Stimulated activated CD4-positive, alpha-beta T cell treated with anti-CD3 and anti-CD28 coated beads, Interleukin-15, amount 100 ng/mL, for 1 hour (primary cell): ENCODE results near the gene RAB6A.
"Not testable (repeated sequence)": the region's sequence is repeated elsewhere in the genome, so short reads cannot be mapped to it uniquely, and the experiment has no call there.

Experiments
- DNase-seq, 2 donors: peaks; one replicate each; pipeline ENCODE4 v3.0.0-alpha.2; 2020; ENCODE audit warnings: low read depth in 1 of 2, low spot score in 1 of 2

RAB6A gene

DNA sequence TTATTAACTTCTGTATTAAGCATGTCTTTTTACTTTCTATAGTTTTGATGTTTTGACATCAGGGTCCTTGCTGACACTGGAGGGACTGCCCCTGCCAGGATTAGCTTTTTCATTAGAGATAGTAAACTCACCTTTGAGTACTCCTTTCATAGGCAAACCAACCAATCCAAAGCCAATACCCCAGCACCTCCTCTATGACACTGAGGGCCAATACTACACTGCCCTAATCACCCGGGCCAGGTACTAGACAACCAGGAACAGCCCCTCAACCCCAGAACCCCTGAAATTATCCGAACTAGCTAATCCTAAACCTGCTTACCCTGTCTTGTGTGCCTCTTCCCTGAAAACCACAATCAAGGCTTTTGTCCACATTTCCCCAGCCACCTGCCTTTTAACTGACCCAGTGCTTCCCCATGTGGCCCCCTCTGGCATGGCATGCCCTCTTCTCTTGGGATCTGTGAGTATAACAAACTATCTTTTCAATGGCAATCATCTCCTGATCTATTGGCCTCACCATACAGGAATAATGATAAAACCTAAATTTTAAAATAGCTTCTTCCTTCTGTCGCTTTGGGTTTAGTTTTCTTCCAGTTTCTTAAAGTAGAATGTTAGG is 31.2 kb downstream of the RAB6A start:
- no peak for DNase-seq

DNA sequence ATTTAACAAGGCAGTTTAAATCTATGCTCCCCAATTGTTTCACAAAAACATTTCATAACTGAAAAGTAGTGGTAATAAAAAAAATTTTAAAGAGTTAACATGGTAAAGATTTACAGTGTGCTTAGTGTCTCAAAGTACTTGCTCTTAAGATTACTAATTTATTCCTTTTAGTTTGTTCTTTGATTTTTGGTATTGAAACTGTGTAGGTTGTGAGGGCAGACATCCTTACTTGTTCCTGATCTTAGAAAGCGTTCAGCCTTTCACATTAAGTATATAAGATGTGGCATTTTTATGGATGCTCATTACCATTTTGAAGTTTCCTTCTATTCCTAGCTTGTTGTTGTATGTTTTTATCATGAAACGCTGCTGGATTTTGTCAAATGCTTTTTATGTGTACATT is 32.9 kb downstream of the RAB6A start:
- no peak for DNase-seq

DNA sequence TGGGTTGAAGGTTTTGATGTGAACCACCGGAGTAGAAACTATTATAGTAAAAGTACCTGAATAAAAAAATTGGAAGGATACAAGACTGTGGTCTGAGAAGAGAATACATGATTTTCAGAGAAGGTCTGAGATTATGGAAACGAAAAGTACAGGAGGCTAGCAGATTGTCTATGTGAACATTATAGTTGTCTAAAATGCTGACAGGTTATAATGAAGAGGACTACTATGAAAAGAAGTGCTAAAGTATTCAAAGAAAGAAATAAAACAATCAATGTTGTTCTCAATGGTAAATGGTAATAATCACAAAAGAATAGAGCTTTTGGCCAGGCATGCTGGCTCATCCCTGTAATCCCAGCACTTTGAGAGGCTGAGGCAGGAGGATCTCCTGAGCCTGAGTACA is 34.0 kb downstream of the RAB6A start:
- DNase-seq, result no peak

DNA sequence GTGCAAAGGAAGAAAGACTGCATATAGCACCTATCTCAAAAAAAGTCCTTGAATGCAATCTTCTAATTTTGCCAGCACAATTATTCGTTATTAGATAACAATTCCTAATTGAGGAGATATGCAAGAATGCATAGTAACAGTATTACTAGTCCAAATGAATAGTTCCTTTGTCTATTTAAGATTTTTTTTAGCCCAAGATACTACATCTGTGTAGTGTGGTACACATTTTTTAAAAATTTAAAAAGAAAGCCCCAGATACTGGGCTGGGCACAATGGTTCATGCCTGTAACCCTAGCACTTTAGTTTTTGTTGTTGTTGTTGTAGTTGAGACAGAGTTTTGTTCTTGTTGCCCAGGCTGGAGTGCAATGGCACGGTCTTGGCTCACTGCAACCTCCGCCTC is 43.7 kb downstream of the RAB6A start:
- no peak for DNase-seq

DNA sequence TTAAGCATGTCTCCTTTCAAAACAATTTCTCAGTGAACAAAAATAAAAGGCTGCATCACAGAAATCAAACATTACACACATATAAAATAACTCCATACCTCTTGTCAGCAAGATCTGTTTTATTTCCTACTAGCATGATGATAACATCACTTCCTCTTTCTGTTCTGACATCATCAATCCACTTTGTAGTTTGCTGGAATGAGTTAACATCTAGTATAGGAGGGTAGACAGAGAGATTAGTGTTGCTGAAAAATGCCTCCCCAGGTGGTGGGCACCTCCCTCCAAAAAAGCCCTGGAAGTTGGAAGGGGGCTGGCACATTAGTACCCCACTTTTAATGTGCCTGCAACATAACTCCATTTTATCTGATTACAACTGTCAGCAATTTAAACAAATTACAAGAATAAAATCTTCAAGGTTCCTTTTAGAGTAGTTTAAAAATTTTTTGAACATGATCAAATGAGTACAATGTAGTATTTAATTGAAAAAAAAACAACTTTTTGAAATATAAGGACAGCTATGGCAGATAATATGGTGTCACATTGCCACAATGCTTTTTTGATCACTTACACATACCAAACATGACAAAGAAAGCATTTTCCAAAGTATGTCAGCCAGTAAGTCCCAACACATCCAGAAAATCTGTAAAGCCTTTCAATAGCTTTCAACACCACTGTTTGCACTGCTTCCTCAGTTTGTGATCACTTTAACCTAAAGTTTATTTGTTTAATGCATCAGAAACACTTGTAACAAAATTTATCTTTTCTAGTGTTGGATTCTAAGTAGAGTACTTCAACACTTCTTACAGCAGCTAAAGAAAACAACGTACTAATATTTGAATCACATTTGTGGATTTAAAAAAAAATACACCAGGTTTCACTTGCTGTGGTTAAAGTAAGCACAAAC is 44.5 kb downstream of the RAB6A start:
- DNase-seq, result no peak

DNA sequence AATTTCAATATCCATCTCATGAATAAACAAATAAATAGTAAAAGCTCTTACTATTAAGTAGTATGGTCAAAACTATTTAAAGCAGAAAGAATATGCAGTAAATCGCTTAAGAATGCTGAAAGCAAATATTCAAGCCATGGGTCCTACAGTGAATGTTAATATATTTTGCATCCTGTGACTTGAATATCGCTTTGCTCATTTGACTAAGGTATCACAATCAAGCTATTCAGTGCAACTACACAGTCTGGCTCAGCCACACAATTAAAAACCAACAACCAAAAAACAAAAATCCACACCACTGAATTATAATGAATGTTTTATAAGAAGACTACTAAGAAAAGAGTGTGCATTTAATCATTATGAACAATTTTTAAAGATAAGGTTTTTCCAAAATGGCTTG is 45.3 kb downstream of the RAB6A start:
- DNase-seq, result no peak

DNA sequence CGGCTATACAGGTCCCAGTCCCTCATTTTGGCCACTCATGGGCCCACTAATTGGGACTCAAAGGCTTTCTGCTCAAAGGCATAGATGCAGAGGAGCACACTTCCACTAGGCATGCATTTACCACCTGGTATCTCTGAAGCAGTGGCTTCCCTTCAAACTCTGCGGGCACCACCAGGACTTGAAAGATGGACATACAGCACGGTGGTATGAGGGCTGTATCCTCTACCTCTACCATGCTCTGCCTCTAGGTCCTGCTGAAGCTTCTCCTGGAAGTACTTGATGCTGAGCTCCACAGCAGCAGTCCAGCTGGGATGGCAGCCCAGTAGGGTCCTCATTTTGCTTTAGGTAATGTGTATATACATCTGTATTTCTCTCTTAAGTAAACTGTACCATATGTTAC is 49.9 kb downstream of the RAB6A start:
- no peak for DNase-seq

DNA sequence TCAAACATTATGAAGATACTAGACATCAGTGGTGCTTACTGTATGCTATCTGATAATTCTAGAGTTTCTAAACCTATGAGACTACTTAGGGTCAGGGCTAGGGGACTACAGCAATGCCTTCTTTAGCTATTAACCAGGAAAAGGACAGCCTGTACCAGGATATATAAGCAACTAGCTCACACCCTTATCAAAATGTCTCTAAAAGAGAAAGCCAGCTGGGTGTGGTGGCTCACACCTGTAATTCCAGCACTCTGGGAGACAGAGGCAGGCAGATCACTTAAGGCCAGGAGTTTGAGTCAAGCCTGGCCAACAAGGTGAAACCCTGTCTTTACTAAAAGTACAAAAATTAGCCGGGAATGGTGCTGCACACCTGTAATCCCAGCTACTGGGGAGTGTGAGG is 55.8 kb downstream of the RAB6A start:
- DNase-seq, result no peak

DNA sequence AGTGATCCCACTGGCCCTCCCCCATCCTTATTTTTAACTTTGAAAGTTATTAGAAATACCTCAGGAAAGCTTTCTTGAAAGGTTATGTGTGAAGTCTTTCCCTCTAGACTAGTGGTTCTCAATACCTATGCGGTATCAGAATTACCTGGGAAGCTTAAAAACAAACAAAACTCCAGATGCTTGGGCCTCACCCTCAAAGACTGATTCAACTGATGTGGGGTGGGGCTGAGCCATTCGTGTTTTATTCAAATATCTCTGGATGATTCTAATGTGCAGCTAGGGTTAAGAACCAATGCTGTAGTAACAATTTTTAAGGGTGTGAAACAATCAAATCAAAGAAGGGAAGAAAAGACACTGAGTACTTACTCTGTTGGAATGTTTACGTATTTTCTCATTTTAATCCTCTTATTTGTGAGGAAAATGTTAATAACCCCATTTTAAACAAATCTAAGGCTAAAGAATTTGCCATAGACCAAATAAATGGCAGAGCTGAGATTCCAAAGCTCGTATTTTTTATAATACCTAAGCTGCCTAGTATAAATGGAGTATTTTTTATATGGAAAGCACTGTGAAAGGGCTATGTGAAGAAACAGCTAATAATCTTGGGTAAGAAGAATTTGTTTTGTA is 66.9 kb downstream of the RAB6A start:
- no peak for DNase-seq

DNA sequence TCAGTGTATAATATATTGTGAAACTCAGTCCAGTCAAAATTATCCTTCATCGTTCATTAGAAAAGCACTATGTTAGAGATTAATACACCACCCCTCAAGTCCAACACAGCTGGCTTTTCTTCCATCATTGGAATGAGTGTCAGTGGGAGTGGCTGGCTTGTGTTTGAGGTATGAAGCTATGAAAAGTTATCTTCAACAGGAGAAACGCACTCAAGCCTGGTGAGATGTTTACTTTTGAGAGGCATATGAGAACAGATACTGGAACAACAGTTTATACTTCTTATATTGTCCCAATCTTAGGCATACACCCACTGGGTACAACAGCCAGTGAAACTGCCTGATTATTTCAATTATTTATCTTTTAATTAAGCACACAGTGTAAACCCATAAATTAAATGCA is 80.2 kb downstream of the RAB6A start:
- DNase-seq, result no peak

DNA sequence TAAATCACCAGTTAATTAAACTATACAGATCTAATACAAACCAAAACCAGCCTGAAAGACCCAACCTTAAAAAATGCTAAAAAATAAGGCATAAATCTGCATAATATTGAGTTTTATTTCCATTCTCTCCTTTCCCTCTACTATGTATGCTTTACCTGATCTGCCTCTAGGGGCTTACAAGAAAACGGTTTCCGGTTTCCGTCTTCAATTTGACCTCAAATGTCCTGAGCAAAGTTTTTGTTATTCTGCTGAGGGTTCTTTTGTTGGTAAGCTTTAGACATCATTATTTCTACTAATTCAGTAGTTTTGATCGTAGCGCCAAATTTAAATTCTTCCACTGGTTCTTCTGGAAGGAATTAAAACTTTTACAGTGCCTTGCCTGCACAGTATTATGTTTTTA is 84.3 kb downstream of the RAB6A start:
- DNase-seq, result not testable (repeated sequence)

DNA sequence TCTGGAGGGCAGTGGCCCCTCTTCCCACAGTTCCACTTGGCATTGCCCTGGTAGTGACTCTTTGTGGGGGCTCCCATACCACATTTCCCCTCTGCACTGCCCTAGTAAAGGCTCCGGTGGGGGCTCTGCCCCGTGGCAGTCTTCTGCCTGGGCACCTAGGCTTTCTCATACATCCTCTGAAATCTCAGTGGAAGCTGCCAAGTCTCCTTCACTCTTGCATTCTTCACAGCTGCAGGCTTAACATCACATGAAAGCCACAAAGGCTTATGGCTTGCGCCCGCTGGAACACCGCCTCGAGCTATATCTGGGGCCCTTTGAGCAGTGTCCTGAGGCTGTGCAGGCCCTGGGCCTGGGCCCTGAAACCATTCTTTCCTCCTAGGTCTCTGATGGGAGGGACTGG is 89.2 kb downstream of the RAB6A start:
- no peak for DNase-seq

DNA sequence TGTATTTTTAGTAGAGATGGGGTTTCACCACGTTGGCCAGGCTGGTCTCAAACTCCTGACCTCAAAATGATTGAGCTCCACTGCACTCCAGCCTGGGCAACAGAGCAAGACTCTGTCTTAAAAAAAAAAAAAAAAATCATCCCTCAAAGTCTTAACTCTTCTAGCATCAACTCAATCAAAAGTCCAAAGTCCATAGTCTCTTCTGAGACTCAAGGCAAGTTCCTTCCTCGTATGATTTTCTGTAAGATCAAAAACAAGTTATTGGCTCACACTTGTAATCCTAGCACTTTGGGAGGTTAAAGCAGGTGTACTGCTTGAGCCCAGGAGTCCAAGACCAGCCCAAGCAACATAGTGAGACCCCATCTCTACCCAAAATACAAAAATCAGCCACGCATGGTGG is 90.1 kb downstream of the RAB6A start:
- DNase-seq, result no peak

DNA sequence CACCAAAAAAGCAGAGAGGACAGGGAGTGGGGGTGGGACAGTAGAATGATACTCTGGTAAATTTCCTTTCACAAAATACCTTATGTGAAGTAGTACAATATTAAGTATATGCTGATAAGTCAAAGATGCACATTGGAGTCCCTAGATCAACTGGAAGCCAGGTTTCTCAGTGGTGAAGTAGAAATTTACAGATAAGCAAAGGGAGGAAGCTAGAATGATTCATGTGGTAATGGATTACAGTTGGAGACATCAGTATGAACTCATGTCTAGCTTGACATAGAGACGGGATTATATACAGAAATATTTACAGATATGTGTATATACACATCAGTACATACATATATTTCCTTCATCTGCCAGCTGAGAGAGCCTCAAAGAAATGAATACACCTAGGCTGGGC is 93.0 kb downstream of the RAB6A start:
- DNase-seq, result no peak

DNA sequence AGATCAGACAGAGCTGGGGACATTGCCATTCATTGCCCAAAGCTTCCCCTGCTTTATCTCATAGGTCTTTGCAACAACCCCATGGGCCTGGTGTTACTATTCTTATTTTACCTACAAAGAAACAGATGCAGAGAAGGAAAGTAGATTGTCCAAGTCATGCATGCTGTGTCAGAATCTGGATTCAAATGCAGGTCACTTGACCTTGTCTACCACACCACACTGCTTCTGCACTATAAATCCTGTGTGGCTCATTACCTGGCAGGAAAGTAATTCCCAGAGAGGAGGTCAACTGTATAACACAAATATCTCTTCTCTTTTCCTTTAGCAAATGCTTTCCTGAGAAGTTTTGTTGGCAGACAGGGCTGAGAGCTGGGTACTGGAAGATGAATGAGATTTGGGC is 96.0 kb downstream of the RAB6A start:
- no peak for DNase-seq

DNA sequence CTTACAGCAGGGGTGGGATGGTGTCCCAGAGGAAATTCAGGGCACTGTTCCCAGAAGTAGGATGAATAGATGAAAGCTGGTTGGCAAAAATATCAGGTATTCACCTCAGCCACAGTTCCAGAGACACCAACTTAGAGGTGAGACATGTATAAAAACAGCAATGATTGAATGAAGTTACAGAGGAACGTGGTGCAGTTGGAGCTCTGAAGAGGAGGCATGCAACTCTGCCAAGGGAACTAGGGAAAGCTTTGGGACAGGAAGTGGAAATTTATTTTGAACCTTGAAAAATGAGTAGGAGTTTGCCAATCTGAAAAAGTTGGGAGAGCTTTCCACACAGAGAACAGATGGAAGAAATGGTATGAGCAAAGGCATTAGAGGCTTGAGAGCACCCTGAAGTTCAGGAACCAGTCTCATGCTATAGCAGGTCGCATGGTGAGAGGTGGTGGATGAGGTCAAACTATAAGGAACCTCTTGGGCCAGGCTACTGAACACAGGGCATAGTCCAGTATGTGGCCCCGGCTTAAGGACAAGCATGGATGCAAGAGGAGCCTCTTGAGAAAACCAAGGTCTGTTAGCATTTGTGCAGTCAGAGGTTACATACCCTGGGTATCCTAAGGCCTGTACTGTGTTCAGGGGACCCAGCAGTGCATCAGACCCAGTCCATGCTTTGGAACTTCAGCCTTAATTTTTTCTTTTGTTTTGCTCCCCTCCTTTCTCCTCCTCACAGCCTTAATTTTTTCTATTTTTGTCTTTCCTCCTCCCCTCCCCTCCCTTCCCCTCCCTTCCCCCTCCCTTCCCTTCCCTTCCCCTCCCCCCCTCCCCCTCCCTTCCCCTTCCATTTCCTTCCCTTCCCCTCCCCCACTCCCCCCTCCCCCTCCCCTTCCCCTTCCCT is 97.0 kb downstream of the RAB6A start:
- DNase-seq, result no peak

DNA sequence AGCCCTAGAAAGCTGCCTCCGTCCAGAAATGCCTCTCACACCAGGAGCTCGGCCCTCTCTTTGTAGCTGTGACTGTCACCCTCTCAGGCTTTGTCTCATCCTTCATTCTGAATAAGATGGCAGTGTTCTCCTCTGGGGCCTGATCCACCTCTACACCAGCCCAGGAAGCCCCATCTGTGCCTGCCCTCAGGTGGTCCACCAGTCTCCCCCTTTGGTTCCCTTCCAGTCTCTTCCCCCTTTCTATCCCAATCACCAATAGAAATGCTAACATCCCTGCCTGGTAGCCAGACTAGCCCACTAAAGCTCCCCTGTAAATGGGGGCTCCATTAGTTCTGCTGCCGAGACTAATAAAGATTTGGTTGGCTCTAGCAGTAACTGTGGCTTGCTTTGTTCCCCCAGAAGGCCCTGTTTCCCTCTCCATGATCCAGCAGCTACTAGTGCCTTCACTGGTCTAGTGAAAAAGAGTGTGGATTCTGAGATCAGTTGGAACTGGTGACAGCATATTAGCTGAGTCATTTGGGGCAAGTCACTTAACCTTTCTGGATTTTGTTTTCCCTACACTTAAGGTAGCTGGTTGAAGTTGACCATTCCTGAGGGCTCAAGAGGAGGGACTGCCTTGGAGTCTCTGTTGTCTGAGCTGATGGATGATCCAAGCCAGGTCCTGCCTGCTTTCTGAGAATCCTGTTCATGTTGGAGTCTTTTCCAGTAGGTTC is 98.3 kb downstream of the RAB6A start:
- DNase-seq, result no peak

DNA sequence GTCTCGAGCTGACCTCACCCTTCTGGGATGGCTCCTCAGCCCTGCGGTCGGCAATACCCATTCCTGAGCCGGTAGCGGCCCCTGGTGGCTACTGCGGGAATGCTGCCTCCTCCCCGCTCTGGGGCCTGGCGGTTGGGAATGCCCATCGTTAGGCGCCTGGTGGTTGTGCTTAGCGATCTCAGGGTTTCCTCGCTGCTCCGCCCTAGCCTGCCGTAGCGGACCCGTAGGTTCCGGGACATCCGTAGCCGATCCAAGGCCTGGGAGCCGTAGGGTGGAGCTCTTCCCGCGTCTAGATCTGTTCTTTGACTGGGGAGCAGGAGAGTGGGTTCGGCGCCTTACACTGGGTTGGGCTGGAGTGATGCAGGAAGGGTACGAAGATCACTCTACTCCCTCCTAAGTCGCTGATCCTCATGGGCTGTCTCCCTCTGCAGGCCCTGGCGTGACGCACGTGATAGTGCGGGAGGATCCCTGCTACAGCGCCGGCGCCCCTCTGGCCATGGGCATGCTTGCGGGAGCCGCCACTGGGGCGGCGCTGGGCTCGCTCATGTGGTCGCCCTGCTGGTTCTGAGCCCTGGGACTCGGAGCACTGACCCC is 99.7 kb downstream of the RAB6A start:
- DNase-seq, result peak; percentile 67 to 85

DNA sequence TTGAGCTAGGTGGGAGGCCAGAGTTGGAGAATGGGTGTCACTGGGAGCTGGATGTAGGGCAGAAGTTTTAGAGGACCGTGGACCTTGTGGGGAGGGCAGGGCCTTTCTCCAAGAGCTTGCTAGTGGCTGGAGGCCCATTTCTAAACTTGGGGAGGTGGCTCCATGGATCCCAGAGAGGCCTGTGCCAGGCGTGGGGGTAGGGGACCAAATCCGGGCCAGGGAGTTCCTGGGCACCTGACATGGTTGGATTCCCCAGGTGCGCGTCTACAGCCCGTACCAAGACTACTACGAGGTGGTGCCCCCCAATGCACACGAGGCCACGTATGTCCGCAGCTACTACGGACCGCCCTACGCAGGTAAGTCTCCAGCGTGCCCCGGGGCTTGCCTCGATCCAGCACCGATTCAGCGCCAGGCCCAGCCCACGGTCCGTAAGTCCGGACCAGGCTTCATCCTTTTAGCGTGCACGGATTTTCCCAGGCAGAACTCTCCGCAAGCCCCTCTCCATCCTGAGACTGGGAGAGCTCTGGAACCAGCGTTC is 100.3 kb downstream of the RAB6A start:
- DNase-seq, result no peak

DNA sequence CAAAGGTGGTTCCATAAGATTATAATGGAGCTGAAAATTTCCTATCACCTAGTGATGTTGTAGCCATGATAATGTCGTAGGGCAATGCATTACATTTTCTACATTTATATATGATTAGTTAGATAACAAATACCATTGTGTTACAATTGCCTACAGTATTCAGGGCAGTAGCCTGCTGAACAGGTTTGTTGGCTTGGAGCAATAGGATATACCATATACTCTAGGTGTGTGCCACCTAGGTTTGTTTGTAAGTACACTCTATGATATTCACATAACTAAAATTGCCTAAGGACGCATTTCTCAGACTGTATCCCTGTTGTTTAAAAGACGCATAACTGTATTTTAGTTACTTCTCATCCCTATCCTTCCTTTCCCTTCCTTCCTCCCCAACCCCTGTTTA is 100.9 kb downstream of the RAB6A start:
- DNase-seq, result no peak
